ENCODE measurements around the gene COX5B.

GRCh38 chr2:97691166-97691565 lies 45.3 kb downstream of the COX5B start:
- TF ChIP-seq CTCF (IDR thresholded peaks at IDR 0.05) (no peak), POLR2AphosphoS5 (IDR thresholded peaks at IDR 0.05) (no peak), POLR2A (IDR thresholded peaks at IDR 0.05) (no peak)
